ENCODE results near the gene RABEPK.
"Not testable (repeated sequence)": the region's sequence is repeated elsewhere in the genome, so short reads cannot be mapped to it uniquely, and the experiment has no call there.

The RABEPK gene

GRCh38 chr9:125190361-125190801, 10.0 kb upstream of the RABEPK start:
- DNase-seq (ENCODE audit: insufficient read length, low spot score), result no peak
- FAIRE-seq, result no peak

GRCh38 chr9:125194466-125194865, 5.9 kb upstream of the RABEPK start:
- DNase-seq (ENCODE audit: insufficient read length, low spot score), result not testable (repeated sequence)

GRCh38 chr9:125195591-125195990, 4.8 kb upstream of the RABEPK start:
- not testable (repeated sequence) for DNase-seq (ENCODE audit: insufficient read length, low spot score); FAIRE-seq

More at GRCh38 chr9:125194466-125194865, 5.9 kb upstream of the RABEPK start:
- FAIRE-seq, result not testable (repeated sequence)

DNA sequence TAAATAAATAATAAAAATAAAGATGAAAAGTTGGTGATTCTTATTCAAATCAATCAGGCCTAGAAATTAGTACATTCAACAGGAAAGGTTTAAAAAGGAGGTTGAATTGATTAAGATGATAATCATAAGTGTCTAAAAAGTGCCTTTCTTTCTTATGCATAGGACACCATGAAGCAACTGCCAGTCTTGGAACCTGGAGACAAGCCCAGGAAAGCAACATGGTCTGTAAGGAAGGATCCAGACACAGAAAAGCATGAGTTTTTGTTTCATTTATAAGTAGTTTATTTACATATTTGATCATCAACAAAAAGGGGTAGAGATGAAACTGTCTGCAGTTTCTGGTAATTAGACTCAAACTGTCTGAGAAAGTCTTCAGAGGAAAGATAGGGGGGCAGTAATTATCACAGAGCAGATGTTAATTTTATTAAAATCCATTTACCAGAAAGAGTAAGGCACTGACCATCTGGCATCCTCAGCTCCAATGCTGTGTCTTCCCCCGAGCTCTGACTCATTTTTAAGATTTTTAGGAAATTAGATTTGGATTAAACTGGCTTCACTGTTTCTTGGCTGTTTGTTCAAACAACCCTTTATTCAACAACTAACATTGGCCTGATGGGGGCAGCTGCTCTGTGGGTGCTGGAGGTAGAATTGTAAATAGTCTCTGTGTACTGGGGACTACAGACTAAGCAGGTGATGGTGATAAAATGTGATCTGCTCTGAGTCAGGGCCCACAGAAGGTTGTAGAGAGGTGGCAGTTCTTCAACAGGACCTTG, 2.7 kb downstream of the RABEPK start:
- DNase-seq (ENCODE audit: insufficient read length, low spot score) (no peak), FAIRE-seq (no peak)

GRCh38 chr9:125204477-125204876, 4.1 kb downstream of the RABEPK start:
- DNase-seq (ENCODE audit: insufficient read length, low spot score) (no peak), FAIRE-seq (no peak)

DNA sequence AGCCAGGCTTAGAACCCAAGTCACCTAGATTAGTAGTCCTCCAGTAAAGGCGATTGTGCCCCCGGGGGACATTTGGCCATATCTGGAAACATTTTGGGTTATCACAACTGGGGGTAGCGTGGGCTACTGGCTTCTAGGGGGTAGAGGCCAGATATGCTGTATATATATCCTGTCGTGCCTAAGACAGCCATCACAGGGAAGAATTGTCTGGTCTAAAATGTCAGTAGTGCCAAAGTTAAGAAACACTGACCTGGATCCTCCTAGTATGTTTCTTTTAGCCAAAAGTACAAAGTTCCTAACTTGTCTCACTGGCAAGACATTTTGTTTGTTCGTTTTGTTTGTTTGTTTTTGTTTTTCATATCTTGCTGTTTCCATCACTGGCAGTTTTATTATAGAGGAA, 13.8 kb downstream of the RABEPK start:
- FAIRE-seq (no peak), DNase-seq (ENCODE audit: insufficient read length, low spot score) (no peak)

- FAIRE-seq, result no peak
- no peak for DNase-seq (ENCODE audit: insufficient read length, low spot score)
Observed at GRCh38 chr9:125218621-125219020, 18.3 kb downstream of the RABEPK start.

DNA sequence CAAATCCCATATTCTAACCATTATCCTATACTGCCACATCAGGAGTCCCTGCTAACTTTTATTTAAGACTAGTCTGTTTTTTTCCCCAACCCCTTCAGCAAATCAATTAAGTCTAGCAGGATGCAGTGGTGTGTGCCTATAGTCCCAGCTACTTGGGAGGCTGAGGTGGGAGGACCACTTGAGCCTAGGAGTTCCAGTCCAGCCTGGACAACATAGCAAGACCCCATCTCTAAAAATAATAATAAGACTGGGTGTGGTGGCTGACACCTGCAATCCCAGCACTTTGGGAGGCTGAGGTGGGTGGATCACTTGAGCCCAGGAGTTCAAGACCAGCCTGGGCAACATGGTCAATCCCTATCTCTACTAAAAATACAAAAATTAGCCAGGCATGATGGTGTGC, 24.5 kb downstream of the RABEPK start:
- DNase-seq (ENCODE audit: insufficient read length, low spot score); FAIRE-seq: not testable (repeated sequence)

DNA sequence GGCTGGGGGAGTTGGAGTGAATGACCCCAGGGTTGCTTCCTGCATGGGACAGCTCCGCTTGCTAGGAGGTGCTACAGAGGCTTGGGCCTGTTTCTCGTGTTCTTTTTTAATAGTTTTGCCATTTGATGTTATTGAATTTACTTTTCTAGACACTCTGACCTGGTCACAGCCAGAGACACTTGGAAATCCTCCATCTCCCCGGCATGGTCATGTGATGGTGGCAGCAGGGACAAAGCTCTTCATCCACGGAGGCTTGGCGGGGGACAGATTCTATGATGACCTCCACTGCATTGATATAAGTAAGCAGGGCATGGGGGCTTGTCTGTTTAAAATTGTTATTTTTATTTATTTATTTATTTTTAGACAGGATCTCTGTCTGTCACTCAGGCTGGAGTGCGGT, 27.4 kb downstream of the RABEPK start:
- DNase-seq (ENCODE audit: insufficient read length, low spot score), result no peak
- no peak for FAIRE-seq

DNA sequence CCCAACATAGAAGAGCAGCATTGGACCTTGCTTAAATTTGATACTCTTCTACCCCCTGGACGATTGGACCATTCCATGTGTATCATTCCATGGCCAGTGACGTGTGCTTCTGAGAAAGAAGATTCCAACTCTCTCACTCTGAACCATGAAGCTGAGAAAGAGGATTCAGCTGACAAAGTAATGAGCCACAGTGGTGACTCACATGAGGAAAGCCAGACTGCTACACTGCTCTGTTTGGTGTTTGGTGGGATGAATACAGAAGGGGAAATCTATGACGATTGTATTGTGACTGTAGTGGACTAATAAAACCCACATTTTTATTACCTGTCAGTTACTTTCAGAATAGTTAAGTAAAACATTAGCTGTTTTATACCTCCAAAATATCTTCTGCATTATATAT, 33.3 kb downstream of the RABEPK start:
- DNase-seq (ENCODE audit: insufficient read length, low spot score) (no peak), FAIRE-seq (no peak)

DNA sequence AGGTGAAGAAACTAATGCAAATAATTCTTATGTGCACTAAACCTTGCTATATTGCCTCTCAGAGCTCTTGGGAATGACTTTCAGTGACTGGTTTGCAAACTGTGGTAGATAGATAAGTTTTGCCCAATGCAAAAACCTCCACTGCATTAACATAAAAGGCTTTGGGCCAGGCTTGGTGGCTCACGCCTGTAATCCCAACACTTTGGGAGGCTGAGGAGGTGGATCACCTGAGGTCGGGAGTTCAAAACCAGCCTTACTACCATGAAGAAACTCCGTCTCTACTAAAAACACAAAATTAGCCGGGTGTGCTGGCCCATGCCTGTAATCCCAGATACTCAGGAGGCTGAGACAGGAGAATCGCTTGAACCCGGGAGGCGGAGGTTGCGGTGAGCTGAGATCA, 33.8 kb downstream of the RABEPK start:
- not testable (repeated sequence) for FAIRE-seq; DNase-seq (ENCODE audit: insufficient read length, low spot score)

GRCh38 chr9:125235804-125236519, 35.6 kb downstream of the RABEPK start:
- DNase-seq (ENCODE audit: insufficient read length, low spot score), result no peak
- FAIRE-seq, result no peak

- DNase-seq (ENCODE audit: insufficient read length, low spot score); FAIRE-seq: not testable (repeated sequence)
Observed at GRCh38 chr9:125236520-125237159, 36.3 kb downstream of the RABEPK start.

- no peak for DNase-seq (ENCODE audit: insufficient read length, low spot score)
- no peak for FAIRE-seq
Observed at GRCh38 chr9:125238127-125238914, 38.0 kb downstream of the RABEPK start.

DNA sequence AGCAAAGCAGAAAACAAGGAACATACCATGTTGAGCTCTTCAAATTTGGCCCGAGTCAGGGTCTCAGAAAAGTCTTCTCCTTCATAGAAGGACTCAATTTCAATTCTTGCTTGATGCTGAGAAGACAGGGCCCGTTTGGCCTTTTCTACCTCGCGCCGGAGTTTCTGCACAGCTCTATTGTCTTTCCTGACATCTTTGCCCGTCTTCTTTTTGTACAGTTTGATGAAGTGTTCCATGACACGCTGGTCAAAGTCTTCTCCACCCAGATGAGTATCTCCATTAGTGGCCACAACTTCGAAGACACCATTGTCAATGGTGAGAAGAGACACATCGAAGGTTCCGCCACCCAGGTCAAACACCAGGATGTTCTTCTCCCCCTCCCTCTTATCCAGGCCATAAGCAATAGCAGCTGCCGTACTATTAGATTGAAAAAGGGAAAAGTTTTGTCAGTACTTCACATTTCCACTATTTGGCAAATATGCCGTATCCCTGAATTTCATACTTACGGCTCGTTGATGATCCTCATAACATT, 38.6 kb downstream of the RABEPK start:
- FAIRE-seq, result no peak

DNA sequence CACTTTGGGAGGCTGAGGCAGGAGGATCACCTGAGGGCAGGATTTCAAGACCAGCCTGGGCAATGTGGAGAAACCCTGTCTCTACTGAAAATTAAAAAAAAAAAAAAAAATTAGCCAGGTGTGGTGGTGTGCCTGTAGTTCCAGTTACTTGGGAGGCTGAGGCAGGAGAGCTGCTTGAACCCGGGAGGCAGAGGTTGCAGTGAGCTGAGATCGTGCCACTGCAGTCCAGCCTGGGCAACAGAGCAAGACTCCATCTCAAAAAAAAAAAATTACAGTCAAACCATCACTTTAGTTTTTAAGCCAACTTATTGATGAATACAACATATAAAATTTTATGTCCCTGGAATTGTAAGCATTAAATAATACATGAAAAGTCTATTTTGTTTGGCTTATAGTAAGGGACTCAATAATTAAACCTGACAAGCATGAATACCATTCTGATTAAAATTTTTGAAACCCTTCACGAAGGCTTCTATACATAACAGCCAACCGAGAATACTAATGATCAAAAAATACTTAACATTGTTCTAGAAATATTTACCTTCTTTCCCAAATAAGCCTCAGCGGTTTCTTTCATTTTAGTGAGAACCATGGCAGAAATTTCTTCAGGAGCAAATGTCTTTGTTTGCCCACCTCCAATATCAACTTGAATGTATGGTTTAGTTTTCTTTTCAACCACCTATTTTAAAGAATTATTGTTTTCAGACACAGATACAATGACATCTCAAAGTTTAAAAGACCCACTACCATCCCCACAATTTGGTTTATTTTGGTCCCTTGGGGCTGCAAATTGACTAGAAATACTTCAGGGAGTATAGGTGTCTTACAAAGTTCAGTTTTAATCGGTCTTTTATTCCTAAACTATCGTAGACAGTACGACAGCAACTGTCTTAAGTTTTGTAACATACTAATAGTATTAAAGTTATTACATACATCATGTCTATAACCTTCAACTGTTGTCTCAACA, 39.6 kb downstream of the RABEPK start:
- FAIRE-seq (no peak), DNase-seq (ENCODE audit: insufficient read length, low spot score) (no peak)

More for the DNA sequence above, 38.6 kb downstream of the RABEPK start:
- no peak for DNase-seq (ENCODE audit: insufficient read length, low spot score)

- DNase-seq (ENCODE audit: insufficient read length, low spot score), result no peak
- no peak for FAIRE-seq
Observed at GRCh38 chr9:125240649-125240999, 40.3 kb downstream of the RABEPK start.

- peak; percentile 90 for FAIRE-seq
- DNase-seq (ENCODE audit: insufficient read length, low spot score), result peak; percentile 89
Observed at GRCh38 chr9:125241000-125241862, 40.9 kb downstream of the RABEPK start, which contains the start of gene HSPA5. Gene HSPA5, minus strand, starts transcription at chr9:125241343. Its CDS starts 217 bp downstream, at chr9:125241126.

Measured in GM19239 (cell line).